Stimulated activated CD4-positive, alpha-beta T cell treated with anti-CD3 and anti-CD28 coated beads, Interleukin-1b, Interleukin-23, amount 100 ng/mL, for 4 hours (primary cell): ENCODE results near the gene ZNF490.

Source experiments
- DNase-seq, 2 donors: peaks; one replicate each; pipeline ENCODE4 v3.0.0-alpha.2; 2020; ENCODE audit warnings: low read depth in 2 of 2

Gene ZNF490

GRCh38 chr19:12543855-12544254, 66.8 kb downstream of the ZNF490 start:
- DNase-seq, result no peak
